HepG2 (cell line): ENCODE data around the gene RAB23. TPM values are rescaled to one million over a fixed set of nuclear protein-coding genes. Genes with fewer than 3 reads are reported as not detected.

Source experiments
- ATAC-seq: fragments of 200-7000 bp; cut with Tn5 transposase; 3 replicates; pipeline ENCODE4 v1.9.1; 2020; ENCODE audit warnings: mild to moderate bottlenecking, moderate library complexity
- BruUV-seq: library from RNA; stranded (reverse); fragments of 400-500 nt; replicated peaks from 2 replicates; lab custom pipeline; 2021; lab: Mats Ljungman, UMichigan
- CTCF ChIA-PET: fragments of 300-600 bp; formaldehyde crosslinking; extraction: SDS; loops from one replicate; lab custom pipeline; 2021; ENCODE audit warnings: low total read pairs, inconsistent platforms, low intra/inter-chr PET ratio; lab: Yijun Ruan, JAX
- POLR2A ChIA-PET: fragments of 350-600 bp; sonication (Branson Sonifier 250); formaldehyde crosslinking; loops from one replicate; lab custom pipeline; 2020; ENCODE audit warnings: antibody characterized with exemption, inconsistent platforms; lab: Yijun Ruan, JAX
- DNase-seq: peaks from one replicate; pipeline ENCODE4 v3.0.0-alpha.2; 2015; ENCODE audit warnings: low spot score
- FAIRE-seq: peaks from 3 replicates; lab custom pipeline; 2011; peaks lifted over from hg19 to GRCh38; lab: Jason Lieb, UNC
- H2AFZ ChIP-seq: one replicate; pipeline ENCODE4 v1.6.1; 2011; ENCODE audit warnings: low read length, inconsistent platforms
- H3K27ac ChIP-seq: fragments of 300-600 bp; 3 replicates; pipeline ENCODE4 v1.8.0; 2011; ENCODE audit warnings: mixed run types, mild to moderate bottlenecking, mixed read lengths, low read length, inconsistent platforms; ENCODE audit not compliant: insufficient read depth; ENCODE audit errors: extremely low read length
- H3K27me3 ChIP-seq, 2 experiments: fragments of 200-600 bp in 1 of 2; 2 replicates in 1 of 2; 3 replicates in 1 of 2; pipeline versions ENCODE4 v1.6.0 to v1.8.0; 2011; ENCODE audit warnings: low read length in 2 of 2, mild to moderate bottlenecking in 2 of 2, moderate library complexity in 2 of 2, inconsistent platforms in 1 of 2; ENCODE audit not compliant: insufficient read depth in 2 of 2, control insufficient read depth in 1 of 2
- H3K36me3 ChIP-seq, 2 experiments: fragments of 200-600 bp in 1 of 2; replicated peaks in 1 of 2; 2 replicates in 1 of 2; 3 replicates in 1 of 2; pipeline versions ENCODE4 v1.5.1 to v1.8.0; 2011; ENCODE audit warnings: low read length in 2 of 2, inconsistent platforms in 1 of 2; ENCODE audit not compliant: insufficient read depth in 2 of 2, control insufficient read depth in 1 of 2
- H3K4me1 ChIP-seq: 2 replicates; pipeline ENCODE4 v1.5.1; 2012; ENCODE audit warnings: low read length, inconsistent platforms; ENCODE audit not compliant: insufficient read depth
- H3K4me2 ChIP-seq: 2 replicates; pipeline ENCODE4 v1.6.0; 2011; ENCODE audit warnings: low read depth, low read length, inconsistent platforms
- H3K4me3 ChIP-seq, 3 experiments: fragments of 200-600 bp in 1 of 3; sonication (generic), shearing (Covaris generic) in 1 of 3; replicated peaks in 1 of 3; 2 replicates each; pipeline ENCODE4 v1.5.1; 2011 to 2016; ENCODE audit warnings: low read length in 3 of 3, inconsistent platforms in 2 of 3, low read depth in 2 of 3, mild to moderate bottlenecking in 2 of 3, control low read depth in 1 of 3, mixed read lengths in 1 of 3; ENCODE audit not compliant: insufficient read depth in 1 of 3
- H3K79me2 ChIP-seq: one replicate; pipeline ENCODE4 v1.6.1; 2011; ENCODE audit warnings: low read length, inconsistent platforms; ENCODE audit not compliant: insufficient read depth
- H3K9ac ChIP-seq: 2 replicates; pipeline ENCODE4 v1.6.0; 2011; ENCODE audit warnings: mild to moderate bottlenecking, low read depth, low read length, inconsistent platforms; ENCODE audit not compliant: insufficient read depth
- H3K9me3 ChIP-seq: 2 replicates; pipeline ENCODE4 v1.5.1; 2012; ENCODE audit warnings: mild to moderate bottlenecking, low read length
- H4K20me1 ChIP-seq: 2 replicates; pipeline ENCODE4 v1.6.0; 2011; ENCODE audit warnings: inconsistent platforms, mild to moderate bottlenecking, low read length, moderate library complexity; ENCODE audit not compliant: insufficient read depth
- BCL3 ChIP-seq: sonication (generic); formaldehyde crosslinking; IDR thresholded peaks from 2 replicates; pipeline ENCODE4 v1.5.1; 2020; ENCODE audit warnings: mild to moderate bottlenecking, missing genetic modification reagents, moderate library complexity
- CCAR2 ChIP-seq: fragments of 200-400 bp; formaldehyde crosslinking; optimal IDR thresholded peaks from 2 replicates; pipeline ENCODE3; 2018; ENCODE audit warnings: low read depth, mild to moderate bottlenecking, low read length, moderate library complexity
- DBP ChIP-seq: sonication (generic); formaldehyde crosslinking; IDR thresholded peaks from 2 replicates; pipeline ENCODE4 v1.4.0; 2020; ENCODE audit warnings: missing genetic modification reagents; ENCODE audit errors: not compliant biosample characterization
- GATA4 ChIP-seq: sonication (generic); IDR thresholded peaks from 2 replicates; pipeline ENCODE4 v1.6.1; 2016; ENCODE audit warnings: antibody characterized with exemption, low read depth, borderline replicate concordance
- HOXD1 ChIP-seq: sonication (generic); formaldehyde crosslinking; IDR thresholded peaks from 2 replicates; pipeline ENCODE4 v1.5.0; 2020; ENCODE audit warnings: missing genetic modification reagents
- MBD4 ChIP-seq: IDR thresholded peaks from 2 replicates; pipeline ENCODE4 v1.6.1; 2012; ENCODE audit warnings: low read length, inconsistent platforms, borderline replicate concordance
- MIER3 ChIP-seq: IDR thresholded peaks from 2 replicates; pipeline ENCODE4 v1.6.1; 2016; ENCODE audit warnings: missing compliant biosample characterization, borderline replicate concordance
- SP1 ChIP-seq, 2 experiments: fragments of 450-650 bp in 1 of 2; sonication (generic) in 1 of 2; formaldehyde crosslinking in 1 of 2; IDR thresholded peaks; 2 replicates each; pipeline versions ENCODE4 v1.4.0 to v1.6.1; 2016 to 2020; ENCODE audit warnings: missing genetic modification reagents in 1 of 2
- TGIF2 ChIP-seq: IDR thresholded peaks from 2 replicates; pipeline ENCODE4 v1.6.1; 2016; ENCODE audit warnings: control low read depth, missing compliant biosample characterization
- ZBTB14 ChIP-seq: sonication (generic); formaldehyde crosslinking; IDR thresholded peaks from 2 replicates; pipeline ENCODE4 v1.4.0; 2020; ENCODE audit warnings: missing genetic modification reagents
- ZBTB7B ChIP-seq: sonication (generic); formaldehyde crosslinking; IDR thresholded peaks from 2 replicates; pipeline ENCODE4 v1.4.0; 2020; ENCODE audit warnings: missing genetic modification reagents
- ZFP62 ChIP-seq: sonication (generic); formaldehyde crosslinking; IDR thresholded peaks from 2 replicates; pipeline ENCODE4 v1.4.0; 2020; ENCODE audit warnings: missing genetic modification reagents
- ZNF317 ChIP-seq: sonication (generic); formaldehyde crosslinking; IDR thresholded peaks from 2 replicates; pipeline ENCODE4 v1.5.0; 2020; ENCODE audit warnings: mild to moderate bottlenecking, missing genetic modification reagents
- ZNF33B ChIP-seq: sonication (generic); formaldehyde crosslinking; IDR thresholded peaks from 2 replicates; pipeline ENCODE4 v1.5.1; 2020; ENCODE audit warnings: mild to moderate bottlenecking, missing genetic modification reagents
- ZNF512 ChIP-seq: sonication (generic); formaldehyde crosslinking; IDR thresholded peaks from 2 replicates; pipeline ENCODE4 v1.4.0; 2020; ENCODE audit warnings: mild to moderate bottlenecking, missing genetic modification reagents
- ZNF572 ChIP-seq: sonication (generic); formaldehyde crosslinking; IDR thresholded peaks from 2 replicates; pipeline ENCODE4 v1.5.1; 2020; ENCODE audit warnings: mild to moderate bottlenecking, missing genetic modification reagents
- ZNF775 ChIP-seq: sonication (generic); formaldehyde crosslinking; IDR thresholded peaks from 2 replicates; pipeline ENCODE4 v1.4.0; 2020; ENCODE audit warnings: missing genetic modification reagents, mild to moderate bottlenecking, moderate library complexity, borderline replicate concordance
- ZSCAN25 ChIP-seq: sonication (generic); formaldehyde crosslinking; IDR thresholded peaks from 2 replicates; pipeline ENCODE4 v1.8.0; 2022; ENCODE audit warnings: mild to moderate bottlenecking, missing genetic modification reagents
- WGBS: methylation state at CpG from one replicate; pipeline ENCODE4 v1.1.6; 2017; ENCODE audit warnings: low lambda C conversion rate; 5-methylcytosine and 5-hydroxymethylcytosine counted together
- in situ Hi-C: cut with HindIII; loops from 2 replicates; pipeline ENCODE4 v1.10.0; 2017; ENCODE audit warnings: low pct_unique_long_range_greater_than_20kb; ENCODE audit not compliant: extremely low pct_ligation_motif_present
- intact Hi-C: fragments of 100-400 bp; cut with micrococcal nuclease; formaldehyde crosslinking; loops from one replicate; pipeline ENCODE4 v1.10.0; 2022; ENCODE audit not compliant: unreplicated experiment
- polyA plus RNA-seq, 8 experiments: library from polyadenylated mRNA; depleted of rRNA in 3 of 8; stranded (reverse) in 7 of 8; unstranded in 1 of 8; fragments of >200 nt; fragmentation: Illumina TruSeq in 4 of 8; extraction: Trizol in 4 of 8; gene quantifications; 2 replicates each; pipeline versions ENCODE4 v1.2.1 to v1.2.3, GENCODE V29; 2011 to 2016; ENCODE audit warnings: low read depth in 4 of 8, missing spikeins in 1 of 8, mixed read lengths in 1 of 8; ENCODE audit not compliant: insufficient read depth in 1 of 8
- total RNA-seq, 5 experiments: library from RNA; depleted of rRNA; stranded (reverse); fragments of >200 nt; fragmentation: Illumina TruSeq; extraction: Trizol; gene quantifications; 2 replicates each; pipeline ENCODE4 v1.2.3, GENCODE V29; 2016; ENCODE audit warnings: low read depth in 1 of 5

Gene RAB23
- total and polyA plus RNA-seq, 2 of the 13 experiments (the other 11 are each of a cell fraction or from before 2014, with no cell fraction given) = 5.5 to 16.4 TPM

GRCh38 chr6:57221191-57221935 is 744 bp downstream of the RAB23 start:
- H4K20me1 ChIP-seq = no peaks in the 10 kb centered on the region
- FAIRE-seq = peak; percentile 26
- H3K9me3 ChIP-seq = no peaks in the 10 kb centered on the region
- no TSS peak for BruUV-seq
- ATAC-seq = peak; percentile 91
- peak overlapping the region; percentile 78 for H3K9ac ChIP-seq
- no peaks in the 10 kb centered on the region for H3K36me3 ChIP-seq
- peak overlapping the region; percentile 92 for H3K4me2 ChIP-seq
- peak overlapping the region; percentile 88 to 95 (median 93) for H3K4me3 ChIP-seq
- 2% methylated on average over 21 of the region's 38 CpGs for WGBS
- intact Hi-C loops = loop anchor here (5.0 kb wide), 2 partner anchors 49 to 124 kb away; partner anchors contain the start of gene BAG2
- DNase-seq = peak; percentile 62
- peak overlapping the region; percentile 77 for H3K27ac ChIP-seq
- H3K4me1 ChIP-seq = peaks cover 31% of the 10 kb centered on the region
- in situ Hi-C loops = no loop called here
- CTCF ChIA-PET = no interaction called here
- peaks cover 50% of the 10 kb centered on the region for H3K79me2 ChIP-seq
- peak overlapping the region; percentile 68 for H2AFZ ChIP-seq
- H3K27me3 ChIP-seq = no peaks in the 10 kb centered on the region; a peak in 1 of 5 replicates
- POLR2A ChIA-PET = interaction anchor here (1.4 to 1.9 kb wide), 2 partner anchors 49 to 68 kb away, joined by 3 to 13 read pairs; partner anchors contain the start of gene BAG2
- no peak for TF ChIP-seq ZNF33B (CRISPR knock-in tag)
- TF ChIP-seq ZBTB14 (CRISPR knock-in tag) = no peak
- no peak for TF ChIP-seq SP1 (IDR thresholded peaks at IDR 0.05)
- TF ChIP-seq SP1 (CRISPR knock-in tag; IDR thresholded peaks at IDR 0.05) = peak; percentile 37; the same call in 1 of the 2 replicates
- no peak for TF ChIP-seq DBP
- TF ChIP-seq MBD4 = no peak
- TF ChIP-seq ZNF775 (CRISPR knock-in tag) = no peak
- no peak for TF ChIP-seq ZFP62 (CRISPR knock-in tag)
- TF ChIP-seq HOXD1 (CRISPR knock-in tag) = no peak
- no peak for TF ChIP-seq MIER3
- no peak; the same call in 1 of the 2 replicates for TF ChIP-seq BCL3
- peak; percentile 53; the same call in 1 of the 2 replicates for TF ChIP-seq ZNF317 (CRISPR knock-in tag)
- no peak for TF ChIP-seq ZNF512 (CRISPR knock-in tag)
- TF ChIP-seq CCAR2 = no peak
- no peak for TF ChIP-seq TGIF2 (CRISPR knock-in tag)
- peak; percentile 41 for TF ChIP-seq ZSCAN25 (CRISPR knock-in tag)
- TF ChIP-seq ZNF572 (CRISPR knock-in tag) = peak; percentile 73; the same call in 1 of the 2 replicates
- TF ChIP-seq GATA4 = no peak
- TF ChIP-seq ZBTB7B (CRISPR knock-in tag) = peak; percentile 94
